Activated CD8-positive, alpha-beta memory T cell treated with anti-CD3 and anti-CD28 coated beads for 4 hours (primary cell): ENCODE measurements around the gene SPG7.

ENCODE experiments used
- DNase-seq, 2 donors: peaks; one replicate each; pipeline ENCODE4 v3.0.0-alpha.2; 2020; ENCODE audit warnings: low read depth in 2 of 2

SPG7 gene

GRCh38 chr16:89517128-89517527, 8.9 kb downstream of the SPG7 start:
- no peak for DNase-seq

GRCh38 chr16:89519881-89520280, 11.7 kb downstream of the SPG7 start:
- DNase-seq: no peak

- DNase-seq: no peak
Observed at GRCh38 chr16:89522287-89522686, 14.1 kb downstream of the SPG7 start.

- DNase-seq: no peak
Observed at GRCh38 chr16:89523680-89524344, 15.6 kb downstream of the SPG7 start.

- DNase-seq: no peak
Observed at GRCh38 chr16:89525146-89525913, 17.1 kb downstream of the SPG7 start.

- DNase-seq: no peak
Observed at GRCh38 chr16:89529097-89529496, 20.9 kb downstream of the SPG7 start.

- no peak for DNase-seq
Observed at GRCh38 chr16:89530401-89531381, 22.5 kb downstream of the SPG7 start.

GRCh38 chr16:89531821-89532526, 23.8 kb downstream of the SPG7 start:
- no peak for DNase-seq

- DNase-seq: no peak
Observed at GRCh38 chr16:89534252-89534756, 26.1 kb downstream of the SPG7 start.

- DNase-seq: no peak
Observed at GRCh38 chr16:89536371-89536770, 28.2 kb downstream of the SPG7 start.

- no peak for DNase-seq
Observed at GRCh38 chr16:89536886-89537548, 28.8 kb downstream of the SPG7 start.

GRCh38 chr16:89537549-89537925, 29.3 kb downstream of the SPG7 start:
- no peak for DNase-seq

- no peak for DNase-seq
Observed at GRCh38 chr16:89538286-89538685, 30.1 kb downstream of the SPG7 start.

GRCh38 chr16:89540557-89540956, 32.4 kb downstream of the SPG7 start:
- no peak for DNase-seq

- no peak for DNase-seq
Observed at GRCh38 chr16:89541792-89542191, 33.6 kb downstream of the SPG7 start.

GRCh38 chr16:89544113-89544512, 35.9 kb downstream of the SPG7 start:
- DNase-seq: no peak

GRCh38 chr16:89544713-89545043, 36.5 kb downstream of the SPG7 start:
- DNase-seq: no peak

- no peak for DNase-seq
Observed at GRCh38 chr16:89545044-89545830, 37.0 kb downstream of the SPG7 start.

- no peak for DNase-seq
Observed at GRCh38 chr16:89545831-89546574, 37.8 kb downstream of the SPG7 start.
